LNCAP (cell line): ENCODE measurements around the gene CEACAM7.

Experiments
- CTCF ChIP-seq: fragments of 450-650 bp; IDR thresholded peaks from 2 replicates; pipeline ENCODE4 v1.5.1; 2017; ENCODE audit warnings: mild to moderate bottlenecking

The CEACAM7 gene

DNA sequence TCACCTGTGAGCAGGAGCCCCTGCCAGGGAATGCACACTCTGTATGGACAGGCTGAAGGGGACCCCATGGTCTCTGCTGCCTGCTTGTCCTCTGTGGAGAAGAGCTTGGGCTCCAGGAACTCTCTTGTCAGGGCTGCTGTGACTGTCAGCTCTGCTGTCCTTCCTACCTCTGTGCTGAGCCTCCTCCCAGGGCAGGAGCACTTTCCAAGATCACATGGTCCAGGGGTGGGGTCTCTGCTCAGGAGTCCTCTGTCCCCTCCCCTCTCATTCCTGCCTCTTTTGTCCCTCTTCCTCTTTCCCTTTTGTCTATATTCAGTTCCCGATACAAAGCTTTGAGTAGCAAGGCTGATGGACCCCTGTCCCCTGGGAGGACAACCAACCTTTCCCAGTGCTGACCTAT is at the start of gene CEACAM7:
TSS of gene CEACAM7 (minus strand) at position 173 of the 400 bp plus-strand sequence. CDS start at position 68, 105 bp downstream.
- no peak for TF ChIP-seq CTCF

DNA sequence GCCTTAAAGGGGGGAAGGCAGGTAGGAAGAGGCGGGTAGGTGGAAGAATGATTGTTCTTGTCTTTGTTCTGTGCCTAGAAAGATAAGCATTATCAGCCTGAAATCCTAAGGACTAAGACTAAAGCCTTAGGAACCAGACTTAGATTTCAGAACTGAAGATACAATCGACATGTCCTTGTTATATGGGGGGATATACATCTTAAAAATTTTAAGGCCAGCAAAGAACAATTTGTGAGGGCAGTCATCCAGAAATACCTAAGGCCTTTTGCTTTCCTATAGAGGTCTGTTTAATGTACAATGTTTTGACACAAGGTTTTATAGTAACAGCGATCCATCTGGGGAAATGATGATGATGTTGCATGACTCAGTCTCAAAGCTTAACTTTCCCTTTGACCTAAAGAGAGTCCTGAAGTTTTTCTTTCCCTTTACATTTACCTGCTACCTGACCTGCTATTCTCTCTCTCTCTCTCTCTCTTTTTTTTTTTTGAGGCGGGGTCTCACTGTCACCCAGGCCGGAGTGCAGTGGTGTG is 47.1 kb upstream of the CEACAM7 start:
- no peak for TF ChIP-seq CTCF

- no peak for TF ChIP-seq CTCF
Observed at GRCh38 chr19:41734585-41734984, 46.5 kb upstream of the CEACAM7 start.

- TF ChIP-seq CTCF, result no peak
Observed at GRCh38 chr19:41734156-41734555, 46.1 kb upstream of the CEACAM7 start.

- TF ChIP-seq CTCF, result no peak
Observed at GRCh38 chr19:41726493-41726892, 38.4 kb upstream of the CEACAM7 start.

GRCh38 chr19:41720103-41720502 is 32.0 kb upstream of the CEACAM7 start:
- TF ChIP-seq CTCF, result no peak

GRCh38 chr19:41718761-41719160 is 30.7 kb upstream of the CEACAM7 start:
- TF ChIP-seq CTCF, result no peak

DNA sequence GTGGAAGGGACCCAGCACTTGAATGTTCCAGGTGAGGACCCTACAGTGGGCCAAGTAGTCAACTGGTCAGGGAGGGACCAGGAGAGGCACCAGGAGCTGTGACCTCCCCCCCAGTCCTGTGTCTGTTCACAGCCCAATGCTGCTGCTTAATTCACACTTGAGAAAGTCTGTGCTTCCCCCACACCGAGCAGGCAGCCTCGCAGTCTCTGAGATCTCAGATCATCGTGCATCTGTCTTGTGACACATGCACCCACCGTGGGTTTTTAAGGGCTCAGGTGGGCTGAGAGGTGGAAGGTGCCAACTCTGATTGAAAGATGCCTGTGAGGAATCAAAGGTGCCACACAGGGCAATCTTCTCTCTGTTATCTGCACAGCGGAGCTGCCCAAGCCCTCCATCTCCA is 26.5 kb upstream of the CEACAM7 start:
- TF ChIP-seq CTCF, result no peak
